Suprapubic skin (tissue), 3 donors: Measurements from ENCODE around the gene EXOC2.

ENCODE experiments used
- CTCF ChIP-seq, 2 donors: fragments of 200-600 bp in 1 of 2; fragments of 450-650 bp in 1 of 2; sonication (generic) in 1 of 2; IDR thresholded peaks; one replicate each; pipeline ENCODE4 v1.5.1; 2016 to 2019; ENCODE audit warnings: antibody characterized with exemption in 2 of 2, mild to moderate bottlenecking in 1 of 2, moderate library complexity in 1 of 2
- POLR2A ChIP-seq, 2 donors: fragments of 450-650 bp; IDR thresholded peaks; one replicate each; pipeline ENCODE4 v1.6.1; 2017; ENCODE audit warnings: antibody characterized with exemption in 2 of 2, mild to moderate bottlenecking in 2 of 2, moderate library complexity in 2 of 2

- TF ChIP-seq CTCF (IDR thresholded peaks at IDR 0.05): no peak
- no peak for TF ChIP-seq POLR2A (IDR thresholded peaks at IDR 0.05)
These were observed 71.0 kb downstream of the EXOC2 start for GRCh38 chr6:621931-622330.
